Adrenal gland (tissue), 12 donors: ENCODE results near the gene LARP4B. TPM values are rescaled to one million over a fixed set of nuclear protein-coding genes. Genes with fewer than 3 reads are reported as not detected.

Source experiments
- DNase-seq, 7 donors: peaks; one replicate each; pipeline ENCODE4 v3.0.0-alpha.2; 2019 to 2020
- H3K27ac ChIP-seq, 5 donors: fragments of 200-600 bp; sonication (generic) in 4 of 5; 1 replicate in 3 of 5; 2 replicates in 2 of 5; pipeline versions ENCODE4 v1.5.1 to v1.8.0; 2016 to 2020; ENCODE audit warnings: mild to moderate bottlenecking in 1 of 5
- H3K27me3 ChIP-seq: fragments of 200-600 bp; 2 replicates; pipeline ENCODE4 v1.8.0; 2021
- H3K36me3 ChIP-seq, 2 donors: fragments of 200-600 bp; replicated peaks in 1 of 2; 1 replicate in 1 of 2; 2 replicates in 1 of 2; pipeline versions ENCODE4 v1.5.1 to v1.8.0; 2018 to 2022
- H3K4me1 ChIP-seq, 2 donors: fragments of 200-600 bp; replicated peaks in 1 of 2; 1 replicate in 1 of 2; 2 replicates in 1 of 2; pipeline versions ENCODE4 v1.5.1 to v1.8.0; 2018 to 2021
- H3K4me3 ChIP-seq, 4 donors: fragments of 200-600 bp; sonication (generic) in 3 of 4; one replicate each; pipeline ENCODE4 v1.5.1; 2016 to 2018
- H3K9me3 ChIP-seq, 3 donors: fragments of 200-600 bp; sonication (generic) in 1 of 3; replicated peaks in 1 of 3; 1 replicate in 2 of 3; 2 replicates in 1 of 3; pipeline versions ENCODE4 v1.5.1 to v1.8.0; 2016 to 2021
- POLR2A ChIP-seq, 2 donors: fragments of 450-650 bp; IDR thresholded peaks; one replicate each; pipeline ENCODE4 v1.6.1; 2017; ENCODE audit warnings: antibody characterized with exemption in 2 of 2, mild to moderate bottlenecking in 2 of 2, moderate library complexity in 1 of 2
- WGBS, 4 donors: extraction: QIAGEN DNeasy Blood & Tissue Kit in 2 of 4; methylation state at CpG; one replicate each; pipeline versions ENCODE4 v1.1.5 to v1.1.7; 2013 to 2017; 5-methylcytosine and 5-hydroxymethylcytosine counted together
- intact Hi-C, 2 donors: fragments of 100-400 bp; cut with DNase I; formaldehyde crosslinking; loops; one replicate each; pipeline versions ENCODE4 v1.14.1 to v1.15.0; 2022 to 2023
- polyA plus RNA-seq, 3 donors: library from polyadenylated mRNA; stranded (reverse); fragments of 200-250 nt in 2 of 3; fragments of 350-450 nt in 1 of 3; fragmentation: Illumina TruSeq in 1 of 3; extraction: RNeasy Lipid Tissue Mini Kit (QIAGEN cat#74804) in 1 of 3; gene quantifications; one replicate each; pipeline ENCODE4 v1.2.3, GENCODE V29; 2013 to 2014
- total RNA-seq, 9 donors: library from RNA; depleted of rRNA in 4 of 9; stranded (reverse); fragments of >200 nt in 4 of 9; fragments of 120-200 nt in 1 of 9; fragmentation: NEBNext Ultra II Directional in 1 of 9; extraction: Animal tissue kit (Norgen Biotek cat#: 25700) in 1 of 9; gene quantifications; one replicate each; pipeline versions ENCODE4 v1.1.0 to v1.2.4, GENCODE V29; 2013 to 2023
- TF ChIP-seq, protein P1 (sequence below), 6 experiments: fragments of 450-650 bp in 4 of 6; fragments of 200-600 bp in 2 of 6; sonication (generic) in 1 of 6; IDR thresholded peaks; 1 replicate in 5 of 6; 2 replicates in 1 of 6; pipeline versions ENCODE4 v1.5.1 to v1.8.0; 2016 to 2021; ENCODE audit warnings: antibody characterized with exemption in 6 of 6, mild to moderate bottlenecking in 2 of 6, moderate library complexity in 1 of 6
- donor health status: healthy with polysubstance abuse.
- donor health status: Bipolar disorder and iron deficiency.
- donor health status: DM: yes; HTN: yes; CAD: no.
- donor health status: DM: no; HTN: no; CAD: no.
- donor health status: DM: no; HTN: no; CAD: no.
- donor health status: DM: yes; HTN: yes; CAD: no.

Gene LARP4B
- total and polyA plus RNA-seq, 12 donors: 17.2 to 145 (median 66.8) TPM

DNA sequence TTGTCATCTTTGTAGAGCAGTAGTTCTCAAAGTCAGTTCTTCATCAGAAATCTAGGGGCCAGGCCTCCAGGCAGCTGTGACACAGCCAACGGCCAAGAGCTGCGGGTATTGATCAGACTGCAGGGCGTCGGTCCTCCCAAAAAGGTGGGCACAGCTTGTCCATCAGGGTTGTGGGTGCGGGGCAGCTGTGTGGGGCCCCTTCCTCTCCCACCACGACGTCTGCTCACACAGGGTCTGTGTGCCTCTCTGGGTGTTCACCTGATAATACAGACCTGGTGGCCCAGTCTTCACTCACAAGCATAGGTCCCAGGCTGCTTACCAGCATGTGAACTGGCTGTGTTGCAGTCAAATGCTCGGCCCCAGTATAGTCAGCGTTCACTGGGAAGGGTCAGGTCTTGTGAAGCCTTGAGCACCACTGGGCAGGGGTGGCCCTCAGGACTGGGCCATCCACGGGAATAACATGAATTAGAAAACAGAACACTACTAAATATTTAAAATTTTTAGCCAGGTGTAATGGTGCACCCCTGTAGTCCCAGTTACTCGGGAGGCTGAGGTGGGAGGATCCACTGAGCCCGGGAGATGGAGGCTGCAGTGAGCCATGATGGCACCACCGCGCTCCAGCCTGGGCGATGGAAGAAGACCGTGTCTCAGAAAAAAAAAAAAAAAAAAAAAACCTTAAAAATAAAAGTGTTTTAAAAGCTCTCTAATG, 139.3 kb downstream of the LARP4B start:
- TF ChIP-seq POLR2A (IDR thresholded peaks at IDR 0.05): no peak
- TF ChIP-seq, protein P1, sequence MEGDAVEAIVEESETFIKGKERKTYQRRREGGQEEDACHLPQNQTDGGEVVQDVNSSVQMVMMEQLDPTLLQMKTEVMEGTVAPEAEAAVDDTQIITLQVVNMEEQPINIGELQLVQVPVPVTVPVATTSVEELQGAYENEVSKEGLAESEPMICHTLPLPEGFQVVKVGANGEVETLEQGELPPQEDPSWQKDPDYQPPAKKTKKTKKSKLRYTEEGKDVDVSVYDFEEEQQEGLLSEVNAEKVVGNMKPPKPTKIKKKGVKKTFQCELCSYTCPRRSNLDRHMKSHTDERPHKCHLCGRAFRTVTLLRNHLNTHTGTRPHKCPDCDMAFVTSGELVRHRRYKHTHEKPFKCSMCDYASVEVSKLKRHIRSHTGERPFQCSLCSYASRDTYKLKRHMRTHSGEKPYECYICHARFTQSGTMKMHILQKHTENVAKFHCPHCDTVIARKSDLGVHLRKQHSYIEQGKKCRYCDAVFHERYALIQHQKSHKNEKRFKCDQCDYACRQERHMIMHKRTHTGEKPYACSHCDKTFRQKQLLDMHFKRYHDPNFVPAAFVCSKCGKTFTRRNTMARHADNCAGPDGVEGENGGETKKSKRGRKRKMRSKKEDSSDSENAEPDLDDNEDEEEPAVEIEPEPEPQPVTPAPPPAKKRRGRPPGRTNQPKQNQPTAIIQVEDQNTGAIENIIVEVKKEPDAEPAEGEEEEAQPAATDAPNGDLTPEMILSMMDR (IDR thresholded peaks at IDR 0.05): no peak
- Histone ChIP-seq H3K4me1 (peaks cover 0 to 3% of the 10 kb centered on the region in 2 donors), H3K4me3 (no peak overlapping the region), H3K27me3 (no peaks in the 10 kb centered on the region), H3K9me3 (no peaks in the 10 kb centered on the region), H3K27ac (no peak overlapping the region), H3K36me3 (no peaks in the 10 kb centered on the region)
- intact Hi-C loops: no loop called here
- DNase-seq: peak in 3 of 7 donors; percentile 8 to 48 (median 18)
- WGBS, 4 donors: 74 to 89% (median 85%) methylated on average over 11 to 16 of the region's 16 CpGs

DNA sequence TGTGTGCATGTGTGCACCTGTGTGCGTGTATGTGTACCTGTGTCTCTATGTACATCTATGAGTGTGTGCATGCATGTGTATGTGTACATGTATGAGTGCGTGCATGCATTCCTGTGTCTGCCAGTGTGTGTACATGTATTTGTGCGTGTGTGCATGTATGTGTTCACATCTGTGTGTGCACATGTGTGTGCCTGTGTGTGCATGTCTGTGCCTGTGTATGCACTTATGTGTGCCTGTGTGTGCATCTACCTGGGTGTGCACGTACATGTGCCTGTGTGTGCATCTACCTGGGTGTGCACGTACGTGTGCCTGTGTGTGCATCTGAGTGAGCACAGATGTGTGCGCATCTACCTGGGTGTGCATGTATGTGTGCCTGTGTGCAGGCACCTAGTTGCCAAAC, 139.9 kb downstream of the LARP4B start:
- Histone ChIP-seq H3K9me3 (no peaks in the 10 kb centered on the region), H3K4me3 (no peak overlapping the region), H3K27ac (no peak overlapping the region), H3K27me3 (no peaks in the 10 kb centered on the region), H3K4me1 (peaks cover 0 to 3% of the 10 kb centered on the region in 2 donors), H3K36me3 (no peaks in the 10 kb centered on the region)
- intact Hi-C loops: no loop called here
- TF ChIP-seq, protein P1 (IDR thresholded peaks at IDR 0.05): no peak
- DNase-seq: peak in 2 of 7 donors; percentile 7 to 45
- WGBS, 4 donors: 90 to 97% (median 93%) methylated on average over 3 to 7 of the region's 7 CpGs

DNA sequence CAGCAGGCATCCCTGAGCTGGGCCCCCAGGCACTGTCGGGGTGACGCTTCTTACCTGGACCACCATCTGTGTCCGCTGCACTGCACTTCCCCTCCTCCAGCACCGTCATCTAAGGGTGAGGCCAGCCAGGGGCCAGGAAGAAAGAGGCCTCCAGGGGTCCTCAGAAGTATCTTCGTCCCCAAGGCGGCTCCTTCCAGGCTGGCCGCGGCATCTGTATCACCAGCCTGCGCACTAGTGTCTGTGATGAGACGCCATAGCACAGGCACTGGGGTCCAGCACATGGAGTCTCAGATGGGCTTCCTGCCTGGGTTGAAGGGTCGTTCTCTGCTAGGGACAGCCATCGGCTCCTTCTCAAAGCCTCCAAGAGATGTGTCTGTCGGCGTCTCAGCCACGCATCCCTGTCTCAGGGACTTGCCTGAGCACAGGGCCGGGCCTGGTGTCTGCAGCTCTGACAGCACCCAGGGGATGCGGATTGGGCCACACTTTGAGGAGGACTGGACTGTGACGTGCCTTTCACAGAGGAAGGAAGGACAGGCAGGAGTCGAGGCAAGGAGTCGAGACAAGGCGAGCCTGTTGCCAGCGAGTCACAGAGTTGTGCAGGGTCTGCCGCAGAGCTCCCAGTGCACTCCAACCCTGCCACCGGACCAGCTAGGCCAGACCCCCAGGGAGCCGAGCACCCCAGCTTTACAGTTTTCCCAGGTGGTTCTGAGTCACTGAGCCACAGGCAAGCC, 140.5 kb downstream of the LARP4B start:
- Histone ChIP-seq H3K27me3 (no peaks in the 10 kb centered on the region), H3K36me3 (no peaks in the 10 kb centered on the region), H3K27ac (no peak overlapping the region), H3K4me3 (no peak overlapping the region), H3K4me1 (peaks cover 0 to 3% of the 10 kb centered on the region in 2 donors), H3K9me3 (no peaks in the 10 kb centered on the region)
- TF ChIP-seq, protein P1 (IDR thresholded peaks at IDR 0.05): no peak
- no peak for TF ChIP-seq POLR2A (IDR thresholded peaks at IDR 0.05)
- peak in 3 of 7 donors; percentile 15 to 38 (median 19) for DNase-seq
- 85 to 92% (median 85%) methylated on average over 12 to 25 of the region's 25 CpGs for WGBS, 4 donors
- intact Hi-C loops: no loop called here

DNA sequence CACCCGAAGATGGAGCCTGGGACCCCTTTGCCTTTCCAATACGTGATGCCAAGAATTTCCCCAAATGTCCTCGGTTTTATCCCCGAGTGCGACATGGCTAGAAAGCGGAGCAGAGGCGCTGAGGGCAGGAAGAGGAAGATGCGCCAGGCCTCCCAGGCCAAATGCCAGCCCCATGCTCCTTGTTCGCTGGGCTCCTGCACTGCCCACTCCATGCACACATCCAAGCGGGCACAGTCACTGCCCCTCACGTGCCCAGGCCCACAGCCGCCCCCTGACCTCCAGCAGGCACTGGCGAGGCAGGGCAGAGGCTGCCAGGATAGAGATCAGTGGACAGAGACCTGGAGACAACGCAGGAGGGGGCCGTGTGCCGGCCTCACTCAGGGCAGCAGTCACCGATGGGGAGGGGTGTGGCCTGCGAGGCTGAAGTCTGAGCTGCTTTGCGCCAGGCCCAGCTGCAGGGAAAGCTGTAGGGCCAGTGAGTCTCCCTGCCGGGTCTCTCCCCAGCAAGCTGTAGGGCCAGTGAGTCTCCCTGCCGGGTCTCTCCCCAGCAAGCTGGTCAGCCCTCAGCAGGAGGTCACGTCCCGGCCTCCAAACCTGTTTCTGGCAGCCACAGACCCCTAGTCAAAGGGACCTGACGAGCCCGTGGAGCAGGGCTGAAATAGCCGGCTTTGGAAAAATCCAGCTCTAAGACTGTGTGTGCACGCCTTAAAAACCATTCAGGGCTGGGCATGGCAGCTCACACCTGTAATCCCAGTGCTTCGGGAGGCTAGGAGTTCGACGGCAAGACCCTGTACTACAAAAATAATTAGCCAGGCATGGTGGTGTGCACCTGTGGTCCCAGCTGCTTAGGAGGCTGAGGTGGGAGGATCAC, 141.4 kb downstream of the LARP4B start:
- Histone ChIP-seq H3K4me3 (no peak overlapping the region), H3K27me3 (no peaks in the 10 kb centered on the region), H3K27ac (peak overlapping the region in 1 of 5 donors; percentile 71), H3K4me1 (peaks cover 0 to 6% of the 10 kb centered on the region in 2 donors), H3K36me3 (no peaks in the 10 kb centered on the region), H3K9me3 (no peaks in the 10 kb centered on the region)
- intact Hi-C loops: loop anchor here (5.0 kb wide), 2 partner anchors 278 to 283 kb away; no protein-coding TSS in a partner anchor
- peak in 1 of 7 donors; percentile 40 for DNase-seq
- TF ChIP-seq, protein P1 (IDR thresholded peaks at IDR 0.05): no peak
- TF ChIP-seq POLR2A (IDR thresholded peaks at IDR 0.05): no peak
- 51 to 75% (median 61%) methylated on average over 17 to 30 of the region's 30 CpGs for WGBS, 4 donors
